SU-DHL-6 (cell line): Measurements from ENCODE around the gene PDGFC.

Experiments used
- H2AFZ ChIP-seq: fragments of 200-600 bp; sonication (generic); 2 replicates; pipeline ENCODE4 v1.6.1; 2014; ENCODE audit warnings: low read depth, mild to moderate bottlenecking, moderate library complexity, mixed read lengths, antibody characterized with exemption, low read length; ENCODE audit not compliant: severe bottlenecking
- H3F3A ChIP-seq: fragments of 200-600 bp; shearing (Covaris generic); 2 replicates; pipeline ENCODE4 v1.6.0; 2016; ENCODE audit warnings: antibody characterized with exemption, mild to moderate bottlenecking; ENCODE audit not compliant: insufficient read depth
- H3K27ac ChIP-seq: fragments of 200-600 bp; sonication (generic); 2 replicates; pipeline ENCODE4 v1.5.1; 2016; ENCODE audit warnings: low read depth, mild to moderate bottlenecking, low read length, moderate library complexity, mixed read lengths
- H3K27me3 ChIP-seq: fragments of 200-600 bp; sonication (generic), shearing (Covaris generic); 2 replicates; pipeline ENCODE4 v1.6.0; 2014; ENCODE audit warnings: mild to moderate bottlenecking, low read length
- H3K36me3 ChIP-seq: fragments of 200-600 bp; sonication (generic); 2 replicates; pipeline ENCODE4 v1.6.1; 2014; ENCODE audit warnings: mild to moderate bottlenecking, low read length, mixed read lengths
- H3K4me2 ChIP-seq: fragments of 300-600, 200-600 bp; shearing (Covaris generic), sonication (generic); 2 replicates; pipeline ENCODE4 v1.6.0; 2014; ENCODE audit warnings: low read length, low read depth, mild to moderate bottlenecking; ENCODE audit not compliant: poor library complexity, severe bottlenecking
- H3K4me3 ChIP-seq: fragments of 200-600 bp; sonication (generic); 2 replicates; pipeline ENCODE4 v1.5.1; 2014; ENCODE audit warnings: antibody characterized with exemption, low read length, mild to moderate bottlenecking, mixed read lengths; ENCODE audit not compliant: insufficient read depth, poor library complexity, severe bottlenecking
- H3K79me2 ChIP-seq: fragments of 200-600 bp; sonication (generic); 2 replicates; pipeline ENCODE4 v1.6.1; 2014; ENCODE audit warnings: mild to moderate bottlenecking, low read length, moderate library complexity; ENCODE audit not compliant: insufficient read depth
- H3K9ac ChIP-seq: fragments of 200-600 bp; sonication (generic); 2 replicates; pipeline ENCODE4 v1.7.0; 2014; ENCODE audit warnings: mild to moderate bottlenecking, low read length
- H3K9me2 ChIP-seq: fragments of 200-600 bp; sonication (generic); replicated peaks from 2 replicates; pipeline ENCODE4 v1.6.1; 2014; ENCODE audit warnings: low read length; ENCODE audit not compliant: insufficient read depth
- H3K9me3 ChIP-seq: fragments of 200-600 bp; sonication (generic); 2 replicates; pipeline ENCODE4 v1.6.1; 2014; ENCODE audit warnings: low read length, mixed read lengths; ENCODE audit not compliant: insufficient read depth
- H4K20me1 ChIP-seq: fragments of 200-600 bp; sonication (generic); 2 replicates; pipeline ENCODE4 v1.6.1; 2014; ENCODE audit warnings: low read depth, mild to moderate bottlenecking, antibody characterized with exemption, low read length, moderate library complexity, mixed read lengths
- EZH2phosphoT487 ChIP-seq: fragments of 200-600 bp; sonication (generic), shearing (Covaris generic); conservative IDR thresholded peaks from 2 replicates; pipeline ENCODE4 v1.6.1; 2018; ENCODE audit warnings: mild to moderate bottlenecking, antibody characterized with exemption, low read length, moderate library complexity, mixed read lengths
- TF ChIP-seq, protein P1 (sequence below): fragments of 200-600 bp; sonication (generic); IDR thresholded peaks from one replicate; pipeline ENCODE4 v1.5.1; 2017; ENCODE audit warnings: antibody characterized with exemption, mild to moderate bottlenecking, low read length, moderate library complexity; ENCODE audit not compliant: insufficient read depth, poor library complexity, severe bottlenecking

PDGFC gene

DNA sequence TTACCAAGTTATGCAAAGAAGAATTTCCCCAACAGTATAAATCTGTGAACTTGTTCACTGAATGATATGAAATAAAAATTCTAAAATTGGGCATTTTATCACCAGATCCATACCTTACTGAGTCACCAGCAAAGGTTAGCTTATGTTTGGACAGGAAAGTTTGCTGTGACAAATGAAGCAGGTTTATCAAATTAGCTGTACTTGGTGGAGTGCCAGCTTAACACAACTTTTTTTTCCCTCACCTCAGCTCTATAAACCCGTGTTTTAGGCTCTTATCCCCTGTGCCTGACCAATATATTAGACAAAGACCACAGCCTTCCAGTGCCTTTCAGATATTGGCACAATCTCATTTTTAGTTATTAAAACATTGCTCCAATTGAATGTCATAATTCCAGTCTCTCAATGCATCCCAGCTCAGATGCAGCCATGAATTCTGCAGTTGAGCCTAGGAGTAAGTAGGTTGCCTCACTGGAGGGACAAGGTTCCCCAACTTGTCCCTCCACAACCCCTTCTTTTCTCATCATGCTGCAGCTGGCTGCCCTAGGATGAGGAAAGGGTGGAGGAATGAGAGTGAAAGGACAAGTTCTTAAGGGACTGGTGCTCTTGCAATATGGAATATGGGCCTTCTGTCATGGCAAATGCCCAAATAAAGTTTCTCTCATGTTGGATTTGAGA is 27.0 kb upstream of the PDGFC start:
- no peak overlapping the region for H2AFZ ChIP-seq
- no peaks in the 10 kb centered on the region for H3K9me2 ChIP-seq
- no peak overlapping the region for H3K9ac ChIP-seq
- TF ChIP-seq EZH2phosphoT487: no peak
- TF ChIP-seq, protein P1, sequence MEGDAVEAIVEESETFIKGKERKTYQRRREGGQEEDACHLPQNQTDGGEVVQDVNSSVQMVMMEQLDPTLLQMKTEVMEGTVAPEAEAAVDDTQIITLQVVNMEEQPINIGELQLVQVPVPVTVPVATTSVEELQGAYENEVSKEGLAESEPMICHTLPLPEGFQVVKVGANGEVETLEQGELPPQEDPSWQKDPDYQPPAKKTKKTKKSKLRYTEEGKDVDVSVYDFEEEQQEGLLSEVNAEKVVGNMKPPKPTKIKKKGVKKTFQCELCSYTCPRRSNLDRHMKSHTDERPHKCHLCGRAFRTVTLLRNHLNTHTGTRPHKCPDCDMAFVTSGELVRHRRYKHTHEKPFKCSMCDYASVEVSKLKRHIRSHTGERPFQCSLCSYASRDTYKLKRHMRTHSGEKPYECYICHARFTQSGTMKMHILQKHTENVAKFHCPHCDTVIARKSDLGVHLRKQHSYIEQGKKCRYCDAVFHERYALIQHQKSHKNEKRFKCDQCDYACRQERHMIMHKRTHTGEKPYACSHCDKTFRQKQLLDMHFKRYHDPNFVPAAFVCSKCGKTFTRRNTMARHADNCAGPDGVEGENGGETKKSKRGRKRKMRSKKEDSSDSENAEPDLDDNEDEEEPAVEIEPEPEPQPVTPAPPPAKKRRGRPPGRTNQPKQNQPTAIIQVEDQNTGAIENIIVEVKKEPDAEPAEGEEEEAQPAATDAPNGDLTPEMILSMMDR: no peak
- H3K79me2 ChIP-seq: no peaks in the 10 kb centered on the region
- no peaks in the 10 kb centered on the region for H3K27me3 ChIP-seq
- no peak overlapping the region for H3K27ac ChIP-seq
- no peaks in the 10 kb centered on the region for H3K36me3 ChIP-seq
- H4K20me1 ChIP-seq: no peaks in the 10 kb centered on the region
- no peak overlapping the region for H3K4me2 ChIP-seq
- no peaks in the 10 kb centered on the region for H3K9me3 ChIP-seq
- no peak overlapping the region for H3K4me3 ChIP-seq
- H3F3A ChIP-seq: no peaks in the 10 kb centered on the region

DNA sequence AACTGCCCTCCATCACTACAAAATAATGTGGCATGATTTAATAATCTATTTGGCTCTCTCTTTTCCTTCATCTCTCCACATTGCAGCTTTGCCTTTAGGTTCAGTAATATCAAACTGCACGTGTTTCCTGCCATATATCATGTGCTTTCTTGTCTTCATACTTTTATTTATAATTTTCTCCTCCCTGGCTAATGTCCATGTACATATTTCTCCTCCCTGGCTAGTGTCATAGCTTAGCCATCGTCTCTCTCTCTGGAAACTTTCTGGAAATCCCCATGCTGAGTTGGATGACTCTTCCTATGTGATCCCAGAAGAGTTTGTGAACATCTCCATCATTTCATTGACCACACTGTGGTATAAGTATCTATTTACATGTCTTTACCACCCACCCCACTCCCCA is 21.3 kb upstream of the PDGFC start:
- Histone ChIP-seq H3K4me2 (no peak overlapping the region), H3K4me3 (no peak overlapping the region), H3K9me2 (no peaks in the 10 kb centered on the region), H3K27me3 (no peaks in the 10 kb centered on the region), H3F3A (no peaks in the 10 kb centered on the region), H3K36me3 (no peaks in the 10 kb centered on the region), H3K9ac (no peak overlapping the region), H3K9me3 (0 out of 2 replicates have a peak, but pooled peaks cover 4% of the 10 kb centered on the region), H4K20me1 (no peaks in the 10 kb centered on the region), H2AFZ (no peak overlapping the region), H3K27ac (no peak overlapping the region), H3K79me2 (no peaks in the 10 kb centered on the region)
- TF ChIP-seq EZH2phosphoT487: no peak
- TF ChIP-seq, protein P1: no peak

DNA sequence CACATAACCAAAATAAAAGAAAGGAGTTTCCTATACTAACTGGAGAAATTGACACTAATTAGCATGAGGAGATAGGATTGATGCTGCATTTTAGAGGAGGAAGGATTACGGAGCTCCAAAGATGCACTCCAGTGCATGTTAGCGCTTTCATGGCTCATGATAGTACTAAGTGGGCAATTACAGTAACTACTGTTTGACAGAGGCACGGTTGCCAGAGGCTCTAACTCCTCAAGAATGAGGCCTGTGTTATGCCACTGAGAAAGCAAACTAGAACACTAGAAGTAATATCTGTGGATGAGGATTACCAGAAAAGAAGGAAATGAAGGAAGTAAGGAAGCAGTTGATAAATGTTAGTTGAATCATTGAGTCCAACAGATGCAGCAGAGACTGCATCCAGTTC is 19.6 kb upstream of the PDGFC start:
- H3K4me3 ChIP-seq: no peak overlapping the region
- no peaks in the 10 kb centered on the region for H3K36me3 ChIP-seq
- 0 out of 2 replicates have a peak, but pooled peaks cover 4% of the 10 kb centered on the region for H3K9me3 ChIP-seq
- H3K27me3 ChIP-seq: no peaks in the 10 kb centered on the region
- H3F3A ChIP-seq: no peaks in the 10 kb centered on the region
- H3K79me2 ChIP-seq: no peaks in the 10 kb centered on the region
- no peak overlapping the region for H3K27ac ChIP-seq
- no peak overlapping the region for H3K4me2 ChIP-seq
- H3K9ac ChIP-seq: no peak overlapping the region
- no peaks in the 10 kb centered on the region; the same call in 1 of the 2 replicates for H3K9me2 ChIP-seq
- no peaks in the 10 kb centered on the region for H4K20me1 ChIP-seq
- H2AFZ ChIP-seq: no peak overlapping the region
- no peak for TF ChIP-seq EZH2phosphoT487
- TF ChIP-seq, protein P1: no peak
